Endothelial cell of umbilical vein (primary cell): ENCODE measurements around the gene RAB35. TPM values are rescaled to one million over a fixed set of nuclear protein-coding genes. Genes with fewer than 3 reads are reported as not detected.

Source experiments
- BruUV-seq: library from RNA; stranded (reverse); fragments of 400-500 nt; replicated peaks from 2 replicates; lab custom pipeline; 2021; lab: Mats Ljungman, UMichigan
- CTCF ChIA-PET: fragments of 300-600, 350-600 bp; sonication (Branson Sonifier 250); formaldehyde crosslinking; loops from one replicate; lab custom pipeline; 2021; ENCODE audit warnings: antibody characterized with exemption, inconsistent platforms; lab: Charles Lee
- POLR2A ChIA-PET: fragments of 300-600, 350-600 bp; sonication (Branson Sonifier 250); formaldehyde crosslinking; loops from one replicate; lab custom pipeline; 2021; ENCODE audit warnings: antibody characterized with exemption, inconsistent platforms; lab: Charles Lee
- DNase-seq: peaks from one replicate; pipeline ENCODE4 v3.0.0-alpha.2; 2011; ENCODE audit warnings: low read depth, low spot score
- FAIRE-seq: peaks from 2 replicates; lab custom pipeline; 2011; peaks lifted over from hg19 to GRCh38; lab: Jason Lieb, UNC
- H2AFZ ChIP-seq: 2 replicates; pipeline ENCODE4 v1.6.0; 2012; ENCODE audit warnings: low read depth, low read length, control low read depth, inconsistent platforms
- H3K27ac ChIP-seq: 2 replicates; pipeline ENCODE4 v1.5.1; 2011; ENCODE audit warnings: low read depth, mild to moderate bottlenecking, control low read depth, low read length, moderate library complexity; ENCODE audit not compliant: insufficient read depth
- H3K27me3 ChIP-seq, 2 experiments: 2 replicates each; pipeline versions ENCODE4 v1.6.0 to v1.6.1; 2011; ENCODE audit warnings: low read length in 2 of 2, mixed read lengths in 1 of 2; ENCODE audit not compliant: control insufficient read depth in 2 of 2, insufficient read depth in 2 of 2
- H3K36me3 ChIP-seq, 2 experiments: 2 replicates in 1 of 2; 3 replicates in 1 of 2; pipeline ENCODE4 v1.5.1; 2011; ENCODE audit warnings: low read length in 2 of 2, mild to moderate bottlenecking in 1 of 2, moderate library complexity in 1 of 2; ENCODE audit not compliant: control insufficient read depth in 2 of 2, insufficient read depth in 2 of 2; ENCODE audit errors: extremely low read depth in 1 of 2
- H3K4me1 ChIP-seq: 3 replicates; pipeline ENCODE4 v1.5.1; 2011; ENCODE audit warnings: mild to moderate bottlenecking, low read length; ENCODE audit not compliant: control insufficient read depth, insufficient read depth; ENCODE audit errors: extremely low read depth
- H3K4me2 ChIP-seq: 2 replicates; pipeline ENCODE4 v1.6.1; 2011; ENCODE audit warnings: low read length, control low read depth, mixed read lengths; ENCODE audit not compliant: insufficient read depth
- H3K4me3 ChIP-seq, 3 experiments: fragments of 200-600 bp in 1 of 3; sonication (generic), shearing (Covaris generic) in 1 of 3; replicated peaks in 1 of 3; 2 replicates each; pipeline ENCODE4 v1.5.1; 2011 to 2016; ENCODE audit warnings: control low read depth in 3 of 3, low read length in 3 of 3, mild to moderate bottlenecking in 2 of 3, inconsistent platforms in 1 of 3, low read depth in 1 of 3, moderate library complexity in 1 of 3; ENCODE audit not compliant: insufficient read depth in 1 of 3
- H3K79me2 ChIP-seq: 2 replicates; pipeline ENCODE4 v1.6.0; 2012; ENCODE audit warnings: low read length, inconsistent platforms; ENCODE audit not compliant: control insufficient read depth, insufficient read depth
- H3K9ac ChIP-seq: replicated peaks from 2 replicates; pipeline ENCODE3; 2011; ENCODE audit warnings: low read length, control low read depth; ENCODE audit not compliant: insufficient read depth; ENCODE audit errors: extremely low read depth
- H3K9me1 ChIP-seq: replicated peaks from 3 replicates; pipeline ENCODE4 v1.6.0; 2011; ENCODE audit warnings: mild to moderate bottlenecking, low read length; ENCODE audit not compliant: control insufficient read depth, insufficient read depth; ENCODE audit errors: extremely low read depth
- H3K9me3 ChIP-seq: replicated peaks from 2 replicates; pipeline ENCODE4 v1.5.1; 2012; ENCODE audit warnings: low read length, inconsistent platforms; ENCODE audit not compliant: control insufficient read depth, insufficient read depth
- H4K20me1 ChIP-seq: replicated peaks from 2 replicates; pipeline ENCODE3; 2011; ENCODE audit warnings: mild to moderate bottlenecking, low read length; ENCODE audit not compliant: control insufficient read depth, insufficient read depth; ENCODE audit errors: extremely low read depth
- CTCF ChIP-seq, 2 donors: IDR thresholded peaks; 1 replicate in 1 of 2; 2 replicates in 1 of 2; pipeline ENCODE4 v1.5.1; 2011; ENCODE audit warnings: low read length in 2 of 2, mild to moderate bottlenecking in 2 of 2, moderate library complexity in 2 of 2, control low read depth in 1 of 2, inconsistent platforms in 1 of 2, low read depth in 1 of 2; ENCODE audit not compliant: insufficient read depth in 1 of 2; ENCODE audit errors: extremely low read depth in 1 of 2
- EZH2 ChIP-seq: IDR thresholded peaks from 2 replicates; pipeline ENCODE4 v1.6.1; 2012; ENCODE audit warnings: borderline replicate concordance, low read depth, mild to moderate bottlenecking, moderate library complexity, low read length, inconsistent platforms; ENCODE audit not compliant: severe bottlenecking
- FOS ChIP-seq: IDR thresholded peaks from 2 replicates; pipeline ENCODE4 v1.6.1; 2011; ENCODE audit warnings: mild to moderate bottlenecking, low read length, moderate library complexity, borderline replicate concordance; ENCODE audit not compliant: insufficient read depth
- GATA2 ChIP-seq: IDR thresholded peaks from 2 replicates; pipeline ENCODE4 v1.7.0; 2011; ENCODE audit warnings: low read depth, mild to moderate bottlenecking, moderate library complexity, mixed read lengths, low read length; ENCODE audit not compliant: insufficient read length, insufficient read depth
- JUN ChIP-seq: IDR thresholded peaks from 2 replicates; pipeline ENCODE4 v1.6.1; 2011; ENCODE audit warnings: borderline replicate concordance, low read depth; ENCODE audit not compliant: insufficient read length, insufficient read depth
- MAX ChIP-seq: IDR thresholded peaks from 2 replicates; pipeline ENCODE4 v1.6.1; 2011; ENCODE audit not compliant: insufficient read depth, insufficient read length
- MYC ChIP-seq: IDR thresholded peaks from one replicate; pipeline ENCODE4 v1.6.1; 2011; ENCODE audit warnings: mild to moderate bottlenecking, low read depth, low read length
- POLR2A ChIP-seq: IDR thresholded peaks from 2 replicates; pipeline ENCODE4 v1.6.1; 2012; ENCODE audit warnings: low read depth, mild to moderate bottlenecking, control low read depth, low read length
- POLR2AphosphoS5 ChIP-seq: IDR thresholded peaks from 2 replicates; pipeline ENCODE4 v1.6.1; 2012; ENCODE audit warnings: low read depth, mild to moderate bottlenecking, control low read depth, low read length, moderate library complexity; ENCODE audit not compliant: insufficient read depth
- dilution Hi-C: fragments of 300-500 bp; cut with MboI; formaldehyde crosslinking; loops from one replicate; pipeline ENCODE4 v1.15.0; 2019; ENCODE audit warnings: low sequenced_read_pairs; ENCODE audit not compliant: extremely low pct_ligation_motif_present
- intact Hi-C: fragments of 100-400 bp; cut with micrococcal nuclease; formaldehyde crosslinking; loops from one replicate; pipeline ENCODE4 v1.10.0; 2022
- polyA plus RNA-seq, 4 experiments: library from polyadenylated mRNA; depleted of rRNA in 3 of 4; stranded (reverse) in 3 of 4; unstranded in 1 of 4; fragments of >200 nt; gene quantifications; 2 replicates each; pipeline versions ENCODE4 v1.2.1 to v1.2.3, GENCODE V29; 2011 to 2012; ENCODE audit warnings: missing spikeins in 1 of 4
- total RNA-seq: library from RNA; stranded (reverse); gene quantifications from 2 replicates; pipeline ENCODE4 v1.2.3, GENCODE V29; 2021

RAB35 gene
- total and polyA plus RNA-seq, 2 donors (not counting 3 experiments of a cell fraction or from before 2014, with no cell fraction given) = 70.5 to 80.3 TPM

DNA sequence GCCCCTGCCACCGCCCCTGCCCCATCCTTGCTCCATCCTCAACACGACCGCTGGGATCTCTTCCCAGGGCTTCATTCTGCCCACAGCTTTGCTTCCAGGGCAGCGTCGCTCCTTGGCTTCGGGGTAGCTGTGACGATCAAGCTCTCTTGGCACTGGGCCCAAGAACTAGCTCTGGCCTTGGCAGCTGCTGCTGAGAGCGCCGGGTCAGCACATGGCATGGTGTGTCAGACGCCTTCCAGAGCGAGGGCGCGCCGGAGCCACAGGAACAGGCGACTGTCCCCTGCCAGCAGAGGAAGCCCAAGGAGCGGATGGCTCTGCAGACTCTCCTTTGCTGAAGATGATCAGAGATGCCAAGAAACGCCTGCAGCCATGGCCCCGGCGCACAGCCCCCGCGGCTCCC, 15.9 kb downstream of the RAB35 start:
- H3K79me2 ChIP-seq = peaks cover 59% of the 10 kb centered on the region
- no peaks in the 10 kb centered on the region for H4K20me1 ChIP-seq
- no peaks in the 10 kb centered on the region for H3K9me1 ChIP-seq
- BruUV-seq = no TSS peak
- no peak overlapping the region for H3K9ac ChIP-seq
- dilution Hi-C loops = no loop called here
- no peaks in the 10 kb centered on the region for H3K9me3 ChIP-seq
- ChIA-PET POLR2A (interaction anchor here (1.2 kb wide), 1 partner anchor 11 kb away, joined by 3 read pairs; no protein-coding TSS in a partner anchor), CTCF (interaction anchor here (0.9 to 1.4 kb wide), 3 partner anchors 8 to 14 kb away, joined by 3 to 6 read pairs (median 4); no protein-coding TSS in a partner anchor)
- intact Hi-C loops = no loop called here
- H3K27ac ChIP-seq = no peak overlapping the region
- peak; percentile 36 for DNase-seq
- FAIRE-seq = peak; percentile 28
- H3K4me2 ChIP-seq = no peak overlapping the region
- H3K4me1 ChIP-seq = no peaks in the 10 kb centered on the region
- H2AFZ ChIP-seq = no peak overlapping the region
- H3K27me3 ChIP-seq = no peaks in the 10 kb centered on the region
- TF ChIP-seq JUN = no peak
- no peak for TF ChIP-seq POLR2A
- TF ChIP-seq CTCF (IDR thresholded peaks at IDR 0.05; ENCODE audit: extremely low read depth in 1 of 2, insufficient read depth in 1 of 2, low read depth in 1 of 2, low read length in 2 of 2) = no peak
- no peak for TF ChIP-seq EZH2
- TF ChIP-seq POLR2AphosphoS5 = no peak
- no peak for TF ChIP-seq GATA2
- TF ChIP-seq MAX = no peak
- TF ChIP-seq MYC = no peak
- no peak for TF ChIP-seq FOS
- no peak overlapping the region for H3K4me3 ChIP-seq
- H3K36me3 ChIP-seq = peaks cover 5 to 46% of the 10 kb centered on the region in 2 experiments
